Stimulated activated CD8-positive, alpha-beta memory T cell treated with anti-CD3 and anti-CD28 coated beads, Interleukin-15, amount 100 ng/mL, for 4 hours (primary cell): ENCODE measurements around the gene AKR1B15.
"Not testable (repeated sequence)": the region's sequence is repeated elsewhere in the genome, so short reads cannot be mapped to it uniquely, and the experiment has no call there.

Experiments
- DNase-seq, 2 donors: peaks; one replicate each; pipeline ENCODE4 v3.0.0-alpha.2; 2020; ENCODE audit warnings: low read depth in 2 of 2

The AKR1B15 gene

DNA sequence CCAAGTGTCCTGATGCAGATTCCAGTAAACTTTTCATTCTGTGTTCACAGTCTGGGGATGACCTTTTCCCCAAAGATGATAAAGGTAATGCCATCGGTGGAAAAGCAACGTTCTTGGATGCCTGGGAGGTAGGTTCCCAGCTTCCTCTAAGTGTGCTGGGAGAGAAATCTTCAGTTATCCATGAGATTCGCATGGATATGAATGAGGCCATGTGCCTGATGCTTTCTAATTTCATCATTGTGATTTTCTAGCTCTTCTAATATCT, 16.0 kb upstream of the AKR1B15 start:
- DNase-seq, result no peak

DNA sequence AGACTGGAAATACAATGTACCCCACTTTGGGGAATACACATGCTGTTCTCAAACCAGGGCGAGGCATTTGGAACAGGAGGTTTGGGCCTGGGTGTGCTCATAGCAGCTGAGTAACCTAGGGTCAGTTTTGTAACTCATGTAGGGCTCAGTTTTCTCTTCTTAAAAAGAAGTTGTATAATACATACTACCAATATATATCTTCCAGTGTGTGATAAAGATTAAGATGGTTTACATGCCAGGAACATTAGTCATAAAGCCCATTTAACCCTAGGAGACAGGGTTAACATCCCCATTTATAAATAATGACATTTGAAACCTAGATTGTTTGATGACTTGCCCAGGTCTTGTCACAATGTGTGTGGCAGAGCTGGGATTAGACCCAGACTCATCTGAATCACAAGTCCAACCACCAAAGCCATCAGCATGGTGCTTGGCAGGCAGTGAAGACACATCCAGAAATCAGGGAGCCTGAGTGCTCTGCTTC, 15.6 kb upstream of the AKR1B15 start:
- DNase-seq, result no peak

DNA sequence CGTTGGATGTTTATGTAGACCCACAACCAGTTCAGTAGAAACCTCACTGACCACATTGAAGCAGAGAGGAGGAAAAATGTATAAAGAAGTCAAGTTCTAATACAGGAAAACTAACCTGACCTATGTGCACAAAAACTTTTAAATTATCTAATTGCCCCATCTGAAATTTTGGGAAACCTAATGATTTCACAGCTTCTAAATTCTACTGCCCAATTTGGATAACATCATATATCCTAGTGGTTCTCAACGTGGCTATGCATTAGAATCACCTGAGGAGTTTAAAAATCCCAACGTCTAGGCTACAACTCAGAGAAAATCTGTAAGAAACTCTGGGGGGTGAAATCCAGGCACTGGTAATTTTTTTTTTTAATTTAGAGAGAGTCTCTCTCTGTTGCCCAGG, 14.3 kb upstream of the AKR1B15 start:
- DNase-seq, result no peak

DNA sequence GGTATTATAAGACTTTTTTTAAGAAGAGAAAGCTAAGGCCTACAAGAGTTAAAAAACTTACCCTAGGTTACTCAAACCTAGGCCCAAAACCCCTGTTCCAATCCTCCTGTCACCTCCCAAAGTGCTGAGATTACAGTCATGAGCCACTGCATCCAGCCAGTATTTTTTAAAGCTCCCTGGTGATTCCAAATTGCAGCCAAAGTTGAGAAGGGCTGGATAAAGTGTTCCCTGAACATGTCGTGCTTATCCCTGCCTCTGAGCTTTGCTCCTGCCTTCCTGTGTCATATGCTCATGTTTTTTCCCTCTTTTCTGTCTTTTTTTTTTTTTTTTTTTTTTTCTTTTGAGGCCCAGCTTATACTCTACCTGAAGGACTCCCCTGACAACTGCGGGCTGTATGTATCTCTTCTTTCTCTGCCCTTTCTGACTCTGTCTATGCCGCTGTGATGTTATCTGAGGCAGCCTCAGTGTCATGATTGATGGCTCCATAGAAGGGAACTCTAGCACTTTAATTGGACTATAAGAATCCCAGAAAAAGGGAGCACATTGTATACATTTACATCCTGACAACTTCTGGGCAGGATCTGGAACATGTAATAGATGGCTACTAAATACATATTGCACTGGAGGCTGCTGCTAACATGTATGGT, 13.5 kb upstream of the AKR1B15 start:
- no peak for DNase-seq

DNA sequence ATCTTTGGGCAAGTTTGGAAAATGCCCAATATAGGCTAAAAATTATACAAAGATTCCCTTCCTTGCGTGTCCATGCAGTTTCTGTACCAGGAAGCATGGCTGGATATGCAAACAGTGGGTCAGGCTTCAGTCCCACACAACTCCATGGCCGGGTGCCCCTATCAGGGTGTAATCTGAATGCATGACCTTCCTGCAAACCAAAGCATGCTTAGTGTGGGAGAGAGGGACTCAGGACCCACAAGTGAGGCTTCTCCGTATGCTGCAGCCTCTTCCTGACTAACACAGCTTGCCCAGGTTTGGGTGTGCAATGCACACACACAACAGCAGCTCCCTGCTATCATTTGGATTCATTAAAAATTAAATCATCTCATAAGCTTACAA, 13.0 kb upstream of the AKR1B15 start:
- no peak for DNase-seq

DNA sequence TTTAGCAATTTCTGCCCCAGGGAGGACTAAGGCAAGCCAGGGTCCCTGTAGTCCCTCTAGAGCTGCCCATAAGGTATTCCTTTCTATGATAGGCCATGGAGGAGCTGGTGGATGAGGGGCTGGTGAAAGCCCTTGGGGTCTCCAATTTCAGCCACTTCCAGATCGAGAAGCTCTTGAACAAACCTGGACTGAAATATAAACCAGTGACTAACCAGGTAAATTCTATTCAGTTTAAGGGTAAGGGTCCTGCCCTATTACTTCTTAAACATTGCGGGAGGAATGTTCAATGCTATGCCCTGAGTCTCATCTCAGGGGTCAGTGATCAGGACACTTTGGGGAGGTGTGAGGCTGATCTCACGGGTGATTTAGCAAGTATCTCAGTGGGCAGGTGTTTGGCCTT, 12.4 kb upstream of the AKR1B15 start:
- DNase-seq, result not testable (repeated sequence)

DNA sequence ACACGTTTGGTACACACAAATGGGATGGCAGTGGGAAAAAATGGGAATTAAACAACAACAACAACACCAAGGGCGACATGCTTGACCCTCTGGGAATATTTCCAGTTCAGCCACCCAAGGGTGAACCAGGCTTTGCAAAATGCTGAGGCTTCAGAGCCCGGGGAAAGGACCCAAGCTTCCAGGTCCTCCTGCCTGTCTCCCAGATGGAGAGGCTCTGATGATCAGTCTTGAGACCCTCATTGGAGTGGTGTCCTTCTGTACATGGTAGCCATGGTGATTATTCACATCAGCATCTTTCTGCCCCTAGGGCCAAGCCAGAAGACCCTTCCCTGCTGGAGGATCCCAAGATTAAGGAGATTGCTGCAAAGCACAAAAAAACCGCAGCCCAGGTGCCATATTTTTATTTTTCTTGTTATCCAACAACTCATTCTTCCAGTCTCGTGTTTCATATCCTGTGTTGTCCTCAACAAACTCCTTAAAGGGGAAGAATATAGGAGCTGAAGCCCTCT, 11.6 kb upstream of the AKR1B15 start:
- DNase-seq, result not testable (repeated sequence)

DNA sequence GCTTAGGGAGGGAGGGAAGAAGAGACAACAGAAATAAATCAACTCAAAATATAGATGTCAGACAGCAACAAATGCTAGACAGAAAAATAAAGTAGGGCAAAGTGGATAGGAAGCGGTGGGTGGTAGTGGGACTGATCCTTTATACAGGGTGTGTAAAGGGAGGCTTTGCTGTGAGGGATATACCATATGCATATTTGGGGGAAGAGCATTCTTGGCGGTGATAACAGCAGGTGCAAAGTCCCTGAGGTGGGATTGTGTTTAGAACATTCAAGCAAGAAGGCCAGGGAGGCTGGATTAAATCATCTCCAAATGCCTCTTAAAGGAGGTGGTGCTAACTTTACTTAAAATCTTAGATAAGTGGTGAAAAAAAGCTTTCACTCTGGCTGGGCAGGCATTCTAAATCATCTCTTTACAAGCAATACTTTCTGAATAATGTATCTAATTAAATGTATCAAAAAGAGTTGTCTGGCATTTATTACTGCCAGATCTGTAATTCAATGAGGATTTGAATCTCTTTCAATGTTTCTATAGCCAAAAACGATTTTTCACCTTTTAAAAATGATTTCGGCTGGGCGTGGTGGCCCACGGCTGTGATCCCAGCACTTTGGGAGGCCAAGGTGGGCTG, 9.4 kb upstream of the AKR1B15 start:
- DNase-seq, result no peak

DNA sequence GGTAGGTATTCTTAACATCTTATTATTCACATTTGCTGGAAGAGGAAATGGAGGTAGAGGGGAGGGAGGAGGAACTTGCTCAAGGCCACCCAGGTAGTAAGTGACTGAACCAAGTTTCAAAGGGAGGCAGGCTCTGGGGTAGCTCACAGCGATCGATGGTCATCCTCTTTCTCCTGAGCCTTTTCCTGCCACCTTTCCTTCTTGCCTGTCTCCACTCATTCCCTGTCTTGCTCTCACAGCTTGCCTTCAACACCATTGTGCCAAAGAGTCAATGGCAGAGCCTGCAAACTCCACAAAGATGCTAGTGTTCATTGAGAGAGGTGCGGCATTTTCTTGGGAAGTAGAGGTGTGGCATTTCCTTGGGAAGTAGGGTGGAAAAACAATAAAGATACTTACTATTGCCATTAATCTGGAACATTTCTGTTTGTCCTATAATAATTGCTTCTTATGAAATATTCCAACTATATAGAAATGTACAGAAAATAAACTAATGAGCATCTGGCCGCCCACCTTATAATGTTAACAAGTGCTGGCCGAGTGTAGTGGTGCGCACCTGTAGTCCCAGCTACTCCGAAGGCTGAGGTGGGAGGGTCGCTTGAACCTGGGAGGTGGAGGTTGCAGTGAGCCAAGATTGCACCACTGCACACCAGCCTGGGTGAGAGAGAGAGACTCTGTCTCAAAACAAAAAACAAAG, 7.3 kb upstream of the AKR1B15 start:
- not testable (repeated sequence) for DNase-seq

DNA sequence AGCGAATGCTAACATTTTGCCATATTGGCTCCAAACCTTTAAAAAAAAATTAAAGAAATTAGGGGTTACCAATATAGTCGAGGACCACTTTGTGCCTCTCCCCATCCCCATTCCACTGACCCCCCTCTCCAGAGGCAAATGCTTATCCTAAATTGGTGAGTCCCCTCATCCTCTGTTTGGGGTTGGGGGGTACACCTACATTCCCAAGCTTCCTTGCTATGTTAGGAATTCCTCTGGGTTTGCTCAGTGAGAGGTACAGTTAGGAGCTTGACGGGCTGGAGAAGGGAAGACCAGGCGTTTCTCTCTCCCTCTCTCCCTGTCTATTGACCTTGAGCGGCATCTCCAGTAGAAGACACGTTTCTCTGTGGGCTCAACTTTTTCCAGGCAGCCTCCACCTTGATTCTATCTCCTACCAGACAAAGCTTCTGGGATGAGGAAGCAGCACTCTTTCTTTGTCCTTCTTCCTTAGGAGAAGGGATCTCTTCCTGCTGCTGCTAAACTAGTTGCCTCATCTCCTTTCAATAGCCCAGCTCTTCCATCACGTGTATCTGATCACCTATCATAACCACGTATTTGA, 6.6 kb upstream of the AKR1B15 start:
- no peak for DNase-seq

DNA sequence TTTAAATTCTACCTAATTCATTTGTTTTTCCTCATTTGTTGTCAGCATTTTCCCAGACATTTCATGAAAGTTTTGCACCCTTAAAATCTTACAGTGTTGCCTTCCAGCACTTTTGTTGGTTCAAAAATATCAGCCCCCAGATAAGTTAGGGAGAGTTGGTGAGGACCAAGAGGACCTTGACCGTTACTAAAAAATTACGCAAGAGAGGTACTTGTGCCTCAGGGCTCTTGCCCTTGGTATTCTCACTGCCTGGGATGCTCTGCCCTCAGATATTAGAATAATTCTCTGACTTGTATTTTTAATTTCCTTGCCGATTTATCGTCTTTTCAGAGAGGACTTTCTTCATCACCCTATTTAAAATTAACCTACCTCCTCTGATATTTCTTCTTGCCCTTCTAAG, 3.5 kb upstream of the AKR1B15 start:
- no peak for DNase-seq

DNA sequence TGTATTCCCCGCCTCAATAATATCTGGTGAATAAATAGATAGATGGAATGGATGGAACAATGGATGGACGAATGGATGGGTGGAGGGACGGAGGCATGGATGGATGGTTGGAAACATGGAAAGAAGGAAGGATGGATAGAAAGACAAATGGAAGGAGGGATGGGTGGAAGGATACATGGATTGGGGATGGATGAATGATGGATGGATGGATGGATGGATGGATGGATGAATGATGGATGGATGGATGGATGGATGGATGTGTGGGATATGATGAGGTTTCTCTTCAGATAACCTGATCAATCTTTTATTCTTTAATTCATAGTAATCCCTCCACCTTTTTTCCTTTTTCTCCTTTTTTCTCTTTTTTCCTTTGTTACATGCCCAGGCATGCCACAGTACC, 3.0 kb upstream of the AKR1B15 start:
- DNase-seq, result no peak

DNA sequence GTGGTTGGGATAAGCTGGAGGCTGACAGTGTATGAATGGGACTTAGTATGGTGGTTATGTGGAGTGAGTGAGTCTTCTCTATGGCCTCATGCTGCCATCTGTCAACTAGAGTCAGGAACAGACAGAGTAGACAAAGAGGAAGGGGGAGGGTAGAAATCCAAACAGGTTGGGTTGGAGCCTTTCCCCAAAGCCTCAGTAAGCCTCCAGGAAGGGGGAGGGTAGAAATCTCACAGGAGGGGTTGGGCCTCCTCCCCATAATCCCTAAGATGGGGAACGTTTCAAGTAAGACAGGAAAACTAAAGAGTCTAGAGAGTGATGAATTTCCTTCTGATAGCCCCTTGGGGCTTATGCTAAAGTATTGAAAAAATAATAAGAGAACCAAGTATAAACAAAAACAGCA, 2.0 kb upstream of the AKR1B15 start:
- DNase-seq, result no peak

DNA sequence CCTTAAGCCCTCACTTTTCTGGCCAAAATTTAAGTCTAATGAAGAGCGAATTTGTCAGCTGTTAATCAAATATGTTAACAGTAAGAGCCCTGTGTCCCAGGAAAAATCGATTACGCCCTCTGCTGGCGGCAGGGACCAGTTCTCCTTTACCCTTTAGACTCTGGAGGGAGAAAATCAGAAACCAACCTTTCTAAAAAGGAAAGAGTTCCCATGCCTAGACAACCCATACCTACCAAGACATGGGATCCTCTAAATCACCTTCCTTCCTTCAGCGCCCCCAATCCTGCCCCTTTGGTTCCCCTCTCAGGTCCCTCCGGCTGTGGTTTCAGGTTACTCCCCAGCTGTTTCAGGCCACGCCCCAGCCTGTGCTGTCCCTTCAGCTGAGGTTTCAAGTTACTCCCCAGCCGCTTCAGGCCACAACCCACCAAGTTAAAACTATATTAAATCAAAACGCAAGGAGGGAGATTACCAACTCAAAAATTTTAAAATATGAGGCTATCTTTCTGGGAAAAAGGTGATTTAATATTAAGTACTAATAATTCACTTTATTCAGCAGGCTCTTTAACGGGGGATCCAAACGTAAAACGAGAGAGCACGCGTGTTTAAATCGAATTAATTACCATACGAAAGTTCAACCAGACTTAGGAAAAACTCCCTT, 1.4 kb upstream of the AKR1B15 start:
- DNase-seq, result peak; percentile 13 to 30

DNA sequence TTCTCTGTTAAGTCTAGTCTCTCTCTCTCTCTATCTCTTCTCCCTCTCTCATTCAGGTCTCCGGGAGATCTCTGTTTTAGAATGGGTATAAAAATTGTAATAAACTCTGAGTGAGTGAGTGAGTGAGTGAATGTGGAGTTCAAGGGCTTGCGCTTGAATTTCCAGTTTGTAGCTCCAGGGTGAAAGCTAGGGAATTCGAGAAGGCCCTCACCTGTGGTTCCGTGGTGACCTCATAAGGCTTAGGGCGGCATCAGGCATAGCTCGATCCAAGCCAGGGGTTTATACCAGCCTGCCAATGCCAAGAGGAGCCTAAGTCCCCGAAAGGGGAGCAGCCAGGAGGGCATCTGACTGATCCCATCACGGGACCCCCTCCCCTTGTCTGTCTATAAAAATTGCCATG, 456 bp downstream of the AKR1B15 start:
- no peak for DNase-seq

DNA sequence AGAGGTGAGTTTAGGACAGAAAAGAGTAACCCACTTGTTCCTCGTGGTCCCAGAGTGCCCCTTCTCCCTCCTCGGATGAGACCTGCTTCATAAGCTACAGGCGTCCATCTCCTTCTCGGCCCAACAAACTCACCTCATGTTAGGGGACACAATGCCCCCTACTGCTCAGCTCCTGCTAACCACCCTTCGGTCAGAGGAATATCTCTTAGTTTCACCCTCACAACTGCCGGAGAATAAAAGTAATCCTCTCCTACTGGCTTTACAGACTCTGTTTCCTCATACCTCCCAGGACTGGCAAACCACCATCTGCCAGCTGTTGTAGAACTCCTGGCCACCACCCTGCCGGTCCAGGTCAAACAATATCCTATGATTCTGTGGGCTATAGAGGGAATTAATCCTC, 3.2 kb downstream of the AKR1B15 start:
- DNase-seq, result no peak

DNA sequence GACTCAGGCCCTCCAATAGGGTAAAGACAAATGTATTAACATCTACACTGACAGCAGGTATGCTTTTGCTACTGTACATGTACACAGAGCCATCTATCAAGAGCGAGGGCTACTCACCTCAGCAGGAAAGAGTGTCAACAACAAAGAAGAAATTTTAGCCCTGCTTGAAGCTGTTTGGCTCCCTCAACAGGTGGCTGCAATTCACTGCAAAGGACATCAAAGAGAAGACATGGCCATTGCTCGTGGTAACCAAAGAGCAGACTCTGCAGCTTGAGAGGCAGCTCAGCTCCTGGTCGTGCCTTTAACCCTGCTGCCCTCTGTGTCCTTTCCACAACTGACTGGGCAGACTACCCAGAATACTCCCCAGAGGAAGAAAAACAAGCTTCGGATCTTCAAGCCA, 5.1 kb downstream of the AKR1B15 start:
- no peak for DNase-seq

DNA sequence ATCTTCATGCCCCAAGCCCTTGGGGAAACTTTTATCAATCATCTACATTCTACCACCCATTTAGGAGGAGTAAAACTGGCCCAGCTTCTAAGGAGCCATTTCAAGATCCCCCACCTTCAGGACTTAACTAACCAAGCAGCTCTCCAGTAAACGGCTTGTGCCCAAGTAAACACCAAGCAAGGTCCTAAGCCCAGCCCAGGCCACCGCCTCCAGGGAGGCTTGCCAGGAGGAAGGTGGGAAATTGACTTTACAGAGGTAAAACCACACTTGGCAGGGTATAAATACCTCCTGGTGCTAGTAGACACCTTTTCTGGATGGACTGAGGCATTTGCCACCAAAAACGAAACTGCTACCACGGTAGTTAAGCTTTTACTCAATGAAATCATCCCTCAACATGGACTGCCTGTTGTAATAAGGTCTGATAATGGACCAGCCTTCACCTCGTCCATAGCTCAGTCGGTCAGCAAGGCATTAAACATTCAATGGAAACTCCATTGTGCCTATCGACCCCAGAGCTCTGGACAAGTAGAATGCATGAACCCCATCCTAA, 5.6 kb downstream of the AKR1B15 start:
- no peak for DNase-seq

DNA sequence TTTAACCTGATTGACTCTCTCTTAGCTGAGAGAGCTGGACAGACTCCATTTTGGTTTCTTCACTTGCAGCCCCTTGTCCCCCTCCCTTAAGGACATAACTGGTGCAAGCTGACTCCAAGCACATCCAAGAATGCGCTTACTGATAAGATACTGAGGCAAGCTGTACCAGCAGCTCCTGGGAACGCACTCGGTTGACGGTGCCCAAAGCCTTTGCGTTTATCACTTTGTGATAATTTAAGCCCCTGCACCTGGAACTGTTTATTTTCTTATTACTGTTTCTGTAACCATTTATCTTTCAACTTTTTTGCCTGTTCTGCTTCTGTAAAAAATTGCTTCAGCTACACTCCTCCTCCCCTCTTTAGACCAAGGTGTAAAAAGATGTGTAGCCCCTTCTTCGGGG, 8.5 kb downstream of the AKR1B15 start:
- DNase-seq, result no peak

DNA sequence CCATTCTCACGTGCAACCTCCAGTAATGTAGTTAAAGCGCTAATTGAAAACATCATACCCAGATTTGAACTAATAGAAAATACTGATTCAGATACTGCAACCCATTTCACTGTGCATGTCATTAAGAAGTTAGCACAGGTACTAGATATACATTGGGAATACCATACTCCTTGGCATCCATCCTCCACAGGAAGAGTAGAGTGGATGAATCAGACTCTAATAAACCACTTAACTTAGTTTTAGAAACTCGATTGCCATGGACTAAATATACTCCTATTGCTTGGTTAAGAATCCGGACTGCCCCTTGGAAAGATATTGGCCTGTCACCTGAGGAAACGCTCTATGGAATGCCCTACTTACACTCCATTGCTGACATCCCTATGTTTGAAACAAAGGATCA, 9.5 kb downstream of the AKR1B15 start:
- no peak for DNase-seq

DNA sequence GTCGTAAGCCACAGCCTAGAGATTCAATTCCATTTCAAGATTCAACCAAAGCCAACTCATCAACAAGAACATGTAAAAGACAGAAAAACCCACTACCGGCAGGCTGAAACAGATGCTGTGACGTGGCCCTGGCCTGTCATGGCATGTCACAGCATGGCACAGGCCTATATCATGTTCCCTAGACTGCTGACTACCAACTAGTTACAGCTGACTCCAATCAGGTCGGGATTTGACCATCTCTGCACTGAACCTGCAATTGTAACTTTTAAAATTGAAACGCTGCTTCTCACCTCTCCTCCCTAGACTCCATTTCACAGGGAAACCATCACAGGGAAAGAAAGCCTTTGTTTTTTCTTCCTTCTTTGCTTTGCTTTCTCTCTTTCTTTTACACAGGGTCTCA, 12.7 kb downstream of the AKR1B15 start:
- not testable (repeated sequence) for DNase-seq

DNA sequence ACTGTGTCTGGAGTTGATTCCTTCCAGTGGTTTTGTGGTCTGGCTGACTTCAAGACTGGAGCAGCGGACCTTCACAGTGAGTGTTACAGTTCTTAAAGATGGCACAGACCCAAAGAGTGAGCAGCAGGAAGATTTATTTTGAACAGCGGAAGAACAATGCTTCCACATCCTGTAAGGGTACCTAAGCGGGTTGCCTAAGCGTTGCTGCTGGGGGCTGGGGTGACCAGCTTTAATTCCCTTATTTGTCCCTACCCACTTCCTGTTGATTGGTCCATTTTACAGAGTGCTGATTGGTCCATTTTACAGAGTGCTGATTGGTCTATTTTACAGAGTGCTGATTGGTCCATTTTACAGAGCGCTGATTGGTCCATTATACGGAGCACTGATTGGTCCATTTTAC, 13.2 kb downstream of the AKR1B15 start:
- DNase-seq, result no peak
